Activated CD8-positive, alpha-beta memory T cell treated with anti-CD3 and anti-CD28 coated beads, Interleukin-2, amount 50 U/mL, for 24 hours (primary cell): ENCODE measurements around the gene ITPR1.
"Not testable (repeated sequence)": the region's sequence is repeated elsewhere in the genome, so short reads cannot be mapped to it uniquely, and the experiment has no call there.

Experiments
- DNase-seq: peaks from one replicate; pipeline ENCODE4 v3.0.0-alpha.2; 2020; ENCODE audit errors: extremely low read depth

ITPR1 gene

DNA sequence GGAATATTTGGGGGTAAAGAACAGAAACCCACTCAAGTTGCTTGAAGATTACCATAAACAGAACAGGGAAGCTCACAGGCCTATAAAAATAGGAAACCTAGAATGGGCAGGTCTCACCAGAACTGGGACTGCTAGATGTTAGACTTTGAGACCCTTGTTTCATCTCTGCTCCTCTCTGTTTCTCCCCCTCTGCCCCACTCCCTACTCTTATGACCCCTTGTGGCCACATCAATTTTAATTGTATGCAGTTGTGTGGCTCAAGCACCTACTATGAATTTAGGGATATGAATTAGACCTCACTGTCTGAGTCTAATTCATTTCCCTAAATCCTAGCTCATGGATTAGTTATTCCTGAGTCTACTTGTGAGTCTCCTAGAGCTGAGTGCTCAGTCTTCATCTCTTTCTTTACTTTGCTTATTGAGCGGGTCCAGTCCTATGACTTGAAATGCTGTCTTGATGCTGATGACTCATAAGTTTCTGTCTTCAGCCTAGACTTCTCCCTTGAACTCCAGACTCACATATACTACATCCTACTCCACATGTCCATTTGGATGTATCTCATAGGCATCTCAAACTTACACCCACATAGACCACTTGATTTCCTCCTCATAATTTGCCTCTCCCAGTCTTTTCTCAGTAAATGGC lies 78.7 kb downstream of the ITPR1 start:
- DNase-seq = no peak

DNA sequence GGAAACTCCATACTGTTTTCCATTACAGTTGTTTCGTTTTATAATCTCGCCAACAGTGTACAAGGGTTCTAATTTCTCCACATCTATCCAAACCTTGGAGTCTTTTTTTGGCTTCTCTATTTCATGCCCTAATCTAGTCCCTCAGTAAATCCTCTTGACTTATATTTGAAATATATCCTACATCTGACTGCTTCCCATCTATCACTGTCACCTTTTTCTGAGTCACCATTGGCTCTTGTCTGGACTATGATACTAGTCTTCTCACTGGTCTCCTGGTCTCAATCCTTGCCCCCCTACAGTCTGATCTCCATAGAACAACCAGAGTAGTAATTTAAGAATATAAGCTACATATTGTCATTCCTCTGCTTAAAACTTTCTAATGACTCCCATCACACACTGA lies 80.0 kb downstream of the ITPR1 start:
- no peak for DNase-seq

DNA sequence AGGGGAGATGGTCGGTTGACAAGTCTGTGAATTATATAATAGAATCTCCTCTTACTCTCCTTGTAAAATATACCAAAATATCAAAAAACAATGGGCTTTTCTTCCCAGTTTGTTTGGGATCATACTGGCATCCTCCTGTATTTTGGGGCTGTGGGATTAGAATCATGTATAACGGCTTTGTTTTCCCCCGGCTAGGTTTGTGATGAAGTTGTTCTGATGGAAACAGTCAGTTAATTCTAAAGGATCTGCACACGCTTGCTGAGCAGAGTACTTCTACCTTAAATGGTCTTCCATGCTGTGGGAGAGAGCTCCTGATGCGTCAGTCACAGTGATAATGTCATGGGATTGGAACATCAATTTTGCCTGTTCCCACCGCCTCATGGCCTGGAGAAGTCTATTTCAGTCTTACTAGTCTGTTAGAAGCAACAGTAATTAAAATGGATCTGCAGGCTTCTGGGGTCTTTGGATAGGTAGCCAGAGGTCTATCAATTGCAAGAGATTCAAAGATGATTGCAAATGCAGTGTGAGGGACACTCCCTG lies 81.3 kb downstream of the ITPR1 start:
- no peak for DNase-seq

DNA sequence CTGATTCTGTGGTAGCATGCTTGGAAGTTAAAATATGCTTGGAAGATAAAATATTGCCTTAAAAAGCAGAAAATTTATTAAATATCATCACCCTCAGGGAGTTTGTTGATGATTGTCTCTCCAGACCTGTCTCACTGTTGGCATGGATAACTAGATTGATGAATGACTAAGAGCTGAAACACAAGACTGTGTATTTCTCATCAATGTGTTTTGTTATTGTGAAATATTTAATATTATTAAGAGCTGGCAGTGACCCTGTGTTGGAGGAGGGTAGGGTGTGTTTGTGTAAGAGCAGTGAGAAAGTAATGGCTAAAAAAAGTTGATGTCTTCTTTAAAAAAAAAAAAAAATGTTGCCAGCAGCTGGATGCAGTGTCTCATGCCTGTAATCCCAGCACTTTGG lies 82.2 kb downstream of the ITPR1 start:
- DNase-seq = no peak

DNA sequence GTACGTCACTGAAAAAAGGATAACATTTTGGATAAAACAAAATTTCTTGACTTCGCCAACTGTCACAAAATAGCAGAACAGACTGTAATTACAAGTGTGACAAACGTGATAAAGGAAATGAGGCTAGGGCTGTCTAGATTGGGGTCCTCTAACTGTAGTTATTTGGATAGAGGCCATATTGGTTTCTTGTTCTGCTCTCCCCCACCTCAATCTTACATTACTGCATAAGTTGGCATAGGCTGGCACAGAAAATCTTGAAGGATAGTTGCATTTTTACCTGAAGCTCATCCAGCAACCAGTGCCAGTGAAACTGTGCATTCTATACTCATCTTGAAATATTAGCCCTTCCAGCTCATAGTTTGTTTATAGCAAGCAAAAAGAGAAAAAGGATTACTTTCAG lies 84.6 kb downstream of the ITPR1 start:
- DNase-seq = no peak

DNA sequence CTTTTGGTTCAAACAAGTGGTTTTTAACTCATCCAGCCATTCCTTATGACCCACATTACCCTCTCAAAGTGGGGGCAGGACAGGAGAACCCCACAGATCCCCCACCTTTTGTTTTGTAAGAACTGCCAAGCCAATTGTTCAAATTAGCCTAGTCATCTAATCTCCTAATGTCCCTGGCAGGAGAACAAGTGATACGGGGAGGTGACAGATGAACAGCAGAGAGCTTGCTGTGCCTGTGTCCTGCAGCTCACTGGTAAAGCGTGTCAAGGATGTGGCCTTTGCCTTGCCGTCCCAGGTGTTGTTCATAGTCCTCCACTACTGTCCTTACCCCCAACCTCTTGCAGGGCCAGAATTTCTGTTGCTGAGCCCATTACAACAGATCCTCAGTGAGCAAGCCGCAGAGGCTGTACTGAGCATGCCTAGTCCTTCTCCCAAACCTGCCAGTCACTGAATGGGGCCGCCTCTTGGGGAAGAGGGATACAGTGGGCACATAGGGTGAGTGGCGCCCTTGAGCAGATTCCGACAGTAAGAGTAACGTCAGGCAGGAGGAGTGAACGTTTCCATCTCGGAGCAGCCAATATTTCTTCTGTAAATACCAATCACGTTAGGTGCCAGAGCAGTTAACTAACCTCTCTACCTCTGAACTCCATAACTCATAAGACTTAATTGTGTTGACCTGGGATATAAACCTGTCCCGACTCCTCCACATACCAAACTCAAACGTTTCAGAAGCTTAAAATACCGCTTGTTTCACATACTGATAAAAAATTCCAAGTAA lies 87.4 kb downstream of the ITPR1 start:
- DNase-seq = no peak

DNA sequence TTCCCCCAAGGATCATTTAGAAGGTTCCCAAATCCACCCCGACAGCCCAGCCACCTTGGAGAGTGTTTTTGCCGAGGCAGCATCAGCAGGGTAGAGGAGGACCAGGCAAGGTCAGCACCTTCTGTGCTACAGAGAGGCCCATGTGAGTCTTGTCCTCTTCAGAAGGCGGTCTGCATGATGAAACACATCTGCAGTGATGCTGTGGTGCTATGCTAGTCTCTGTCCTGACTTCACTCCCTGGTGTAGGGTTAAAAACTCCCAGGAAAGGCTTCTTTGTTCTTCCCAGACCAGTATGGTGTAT lies 87.9 kb downstream of the ITPR1 start:
- no peak for DNase-seq

DNA sequence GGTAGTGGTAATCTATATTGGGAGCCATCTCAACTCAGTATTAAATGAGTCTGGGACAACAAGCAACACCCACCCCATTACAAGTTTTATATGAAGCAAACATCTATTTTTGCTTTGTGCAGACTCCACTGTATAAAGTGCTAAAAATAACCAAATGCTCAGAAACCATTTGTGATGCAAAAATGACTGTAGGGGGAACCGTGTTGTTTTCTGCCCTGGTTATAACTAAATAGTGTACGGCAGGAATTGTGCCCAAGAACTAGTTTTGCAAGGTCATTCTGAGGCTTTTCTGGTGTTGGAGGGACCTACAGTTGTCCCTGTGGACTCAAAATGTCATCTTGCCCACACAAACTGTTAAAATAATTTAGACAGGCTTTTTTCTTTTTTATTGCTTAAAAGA lies 88.3 kb downstream of the ITPR1 start:
- DNase-seq = no peak

DNA sequence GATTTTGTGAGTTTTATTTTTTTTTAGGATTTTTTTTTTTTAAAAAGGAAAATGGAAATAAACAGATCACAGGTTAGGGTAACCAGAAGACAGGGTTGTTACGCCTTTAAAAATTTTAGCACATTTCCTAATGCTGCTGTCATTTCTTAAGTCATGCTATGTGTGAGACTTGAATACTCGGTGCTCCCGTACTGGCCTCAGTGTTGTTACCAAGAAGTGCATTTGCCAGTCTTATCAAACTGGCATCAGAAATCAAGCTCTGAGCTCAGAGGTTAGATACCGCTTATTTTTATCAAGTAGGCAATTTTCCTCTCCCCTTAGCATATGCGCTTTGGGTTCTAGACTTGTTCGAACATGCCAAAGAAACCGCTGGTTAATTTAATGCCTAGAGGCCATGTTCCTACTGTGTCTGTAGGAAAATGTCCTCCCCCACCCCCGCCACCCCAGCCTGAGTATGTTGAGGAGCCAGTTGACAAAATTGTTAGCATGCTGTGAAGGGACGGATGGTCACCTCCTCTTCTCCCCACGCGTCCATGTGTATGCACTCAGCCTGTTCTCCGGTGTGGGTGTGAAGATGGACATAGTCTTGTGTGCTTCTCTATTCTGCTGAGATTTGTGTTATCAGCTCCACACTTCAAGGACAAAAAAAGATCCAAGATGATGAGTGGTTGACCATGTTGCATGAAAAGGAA lies 88.9 kb downstream of the ITPR1 start:
- DNase-seq = no peak

DNA sequence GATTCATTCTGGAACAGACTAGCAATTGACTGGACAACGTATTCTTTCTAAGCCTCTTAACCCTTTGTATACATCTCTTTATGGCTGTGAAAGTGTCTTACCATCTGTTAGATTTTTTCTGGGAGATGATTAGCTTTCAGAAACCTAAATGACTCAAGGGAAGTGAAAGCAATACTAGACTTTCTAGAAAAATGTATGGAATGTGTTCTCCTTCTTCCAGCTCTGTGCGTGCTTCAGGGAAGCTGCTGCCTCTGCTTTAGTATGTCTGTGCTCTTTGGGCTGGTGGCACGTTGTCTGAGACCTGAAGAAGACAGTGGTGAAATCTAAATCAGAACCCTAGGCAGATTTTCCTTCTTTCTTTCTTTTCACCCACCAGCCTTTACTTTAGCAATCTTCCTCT lies 89.5 kb downstream of the ITPR1 start:
- no peak for DNase-seq

DNA sequence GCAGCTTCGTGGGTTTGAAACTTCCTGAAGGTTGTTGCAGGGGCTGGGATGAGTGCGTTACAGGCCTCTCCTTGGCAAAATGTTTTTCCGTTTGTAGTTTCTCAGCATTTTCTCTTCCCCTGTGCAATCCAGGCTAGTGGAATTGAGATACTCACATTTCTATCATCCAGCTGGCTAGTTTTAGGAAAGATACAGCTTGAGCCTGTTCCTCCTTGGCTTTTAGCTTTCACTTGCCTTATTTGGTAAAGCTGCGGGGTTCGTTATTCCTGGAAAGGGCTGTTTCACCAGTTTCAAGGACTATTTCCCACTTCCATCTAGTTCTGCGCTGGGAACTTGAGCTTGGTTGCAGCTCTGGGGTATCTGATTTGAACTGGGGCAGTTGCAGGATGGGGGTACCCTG lies 90.3 kb downstream of the ITPR1 start:
- DNase-seq = no peak

DNA sequence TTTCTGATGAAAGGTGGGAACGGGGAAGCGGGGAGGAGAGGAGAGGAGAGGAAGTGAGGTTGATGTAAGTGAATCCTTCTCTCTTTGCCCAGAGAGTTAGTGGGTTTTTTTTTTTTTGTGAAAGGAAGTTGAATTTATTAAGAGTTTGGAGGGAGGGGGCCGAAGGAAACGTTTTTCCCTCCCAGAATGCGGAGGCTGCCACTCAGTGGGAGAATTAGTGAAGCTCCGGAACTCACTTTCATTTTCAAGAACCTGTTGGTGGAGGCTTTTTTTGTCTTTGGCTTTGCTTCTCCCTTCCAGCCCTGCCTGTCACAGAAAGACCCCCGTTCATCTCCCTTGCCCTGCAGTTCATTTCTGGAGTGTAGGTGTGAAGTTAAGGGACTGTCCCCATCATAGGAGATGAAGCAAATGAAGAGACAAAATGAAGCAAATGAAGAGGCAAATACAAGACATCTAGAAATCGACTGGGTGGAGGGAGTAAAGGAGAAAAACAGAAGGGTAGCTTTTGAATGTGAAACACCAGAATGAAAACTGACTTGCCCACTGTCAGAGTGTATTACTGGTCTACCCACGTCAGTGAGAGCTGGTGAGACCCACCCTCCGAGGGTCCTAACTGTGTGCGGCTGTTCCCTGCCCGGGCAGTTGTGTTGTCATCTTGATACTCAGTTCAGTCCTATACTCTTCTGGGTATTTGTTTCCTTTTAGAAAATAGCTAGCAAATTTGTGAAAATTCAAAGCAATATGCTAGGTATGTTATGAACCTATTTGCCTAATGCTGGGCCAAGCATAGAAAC lies 91.5 kb downstream of the ITPR1 start:
- DNase-seq = no peak

DNA sequence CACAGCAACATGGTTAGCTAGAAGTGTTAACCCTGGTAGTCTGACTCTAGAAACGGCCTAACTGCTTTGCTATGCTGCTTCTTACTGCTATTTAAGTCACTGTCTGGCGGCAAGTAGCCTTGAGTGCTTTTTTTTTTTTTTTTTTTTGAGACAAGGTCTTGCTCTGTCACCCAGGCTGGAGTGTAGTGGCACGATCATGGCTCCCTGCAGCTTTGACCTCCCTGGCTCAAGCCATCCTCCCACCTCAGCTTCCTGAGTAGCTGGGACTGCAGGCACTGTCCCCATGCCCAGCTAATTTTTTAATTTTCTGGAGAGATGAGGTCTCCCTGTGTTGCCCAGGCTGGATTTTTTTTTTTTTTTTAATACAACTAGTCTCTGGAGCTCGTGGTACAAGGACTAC lies 93.2 kb downstream of the ITPR1 start:
- DNase-seq = no peak

DNA sequence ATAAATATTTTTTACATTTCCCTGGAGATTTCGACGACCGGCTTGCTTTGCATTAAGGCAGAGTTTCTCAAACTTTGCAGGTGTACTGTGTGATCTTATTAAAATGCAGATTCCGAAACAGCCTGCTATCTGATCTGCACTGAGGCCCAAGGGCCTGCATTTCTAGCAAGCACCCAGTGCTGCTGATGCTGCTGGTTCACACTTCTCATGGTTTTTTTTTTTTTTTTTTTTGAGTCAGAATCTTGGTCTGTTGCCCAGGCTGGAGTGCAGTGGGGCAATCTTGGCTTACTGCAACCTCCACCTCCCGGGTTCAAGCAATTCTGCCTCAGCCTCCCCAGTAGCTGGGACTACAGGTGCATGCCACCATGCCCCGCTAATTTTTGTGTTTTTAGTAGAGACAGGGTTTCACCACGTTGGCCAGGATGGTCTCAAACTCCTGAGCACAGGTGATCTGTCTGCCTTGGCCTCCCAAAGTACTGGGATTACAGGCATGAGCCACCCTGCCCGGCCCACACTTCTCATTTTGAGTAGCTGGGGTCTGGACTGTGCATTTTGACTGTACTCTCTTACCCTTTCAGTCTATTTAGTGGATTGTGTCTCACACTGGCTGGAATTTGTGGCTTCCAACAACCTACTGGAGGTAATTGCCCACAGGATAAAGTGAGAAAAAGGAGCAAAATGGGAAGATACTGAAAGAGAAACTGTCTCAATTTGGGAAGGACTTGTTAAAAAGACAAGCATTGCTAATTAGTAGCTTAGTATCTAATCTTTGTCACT lies 94.1 kb downstream of the ITPR1 start:
- DNase-seq = no peak

DNA sequence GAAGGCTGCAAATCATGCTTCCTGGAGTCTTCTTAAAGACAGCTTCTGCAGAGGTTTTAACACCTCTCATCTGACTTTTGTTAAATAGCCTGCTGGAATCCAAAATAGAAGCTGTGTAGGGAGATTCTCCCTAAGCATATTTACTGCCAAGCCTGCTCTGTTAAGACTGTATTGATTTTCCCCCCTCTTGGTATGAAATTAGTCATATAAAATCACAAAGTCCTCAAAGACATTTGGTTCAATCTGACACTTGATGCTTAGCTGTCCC lies 94.6 kb downstream of the ITPR1 start:
- DNase-seq = no peak

DNA sequence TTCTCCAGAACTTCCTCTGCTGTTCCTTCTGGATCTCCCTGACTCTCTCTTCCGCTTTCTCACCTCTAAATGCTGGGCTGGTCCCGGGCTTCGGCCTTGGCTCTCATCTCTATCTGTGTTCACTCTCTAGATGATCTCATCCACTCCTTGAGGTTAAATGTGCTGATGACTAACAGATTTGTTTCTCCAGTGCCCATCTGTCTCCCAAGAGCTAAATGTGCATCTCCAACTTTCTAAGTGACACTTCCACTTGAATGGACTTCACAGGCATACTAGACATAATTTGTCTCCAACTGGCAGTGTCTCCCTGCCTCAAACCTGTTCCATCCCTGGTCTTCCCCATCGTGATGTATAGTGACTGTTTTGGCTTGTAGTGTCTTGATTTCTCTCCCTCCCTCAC lies 95.3 kb downstream of the ITPR1 start:
- no peak for DNase-seq

DNA sequence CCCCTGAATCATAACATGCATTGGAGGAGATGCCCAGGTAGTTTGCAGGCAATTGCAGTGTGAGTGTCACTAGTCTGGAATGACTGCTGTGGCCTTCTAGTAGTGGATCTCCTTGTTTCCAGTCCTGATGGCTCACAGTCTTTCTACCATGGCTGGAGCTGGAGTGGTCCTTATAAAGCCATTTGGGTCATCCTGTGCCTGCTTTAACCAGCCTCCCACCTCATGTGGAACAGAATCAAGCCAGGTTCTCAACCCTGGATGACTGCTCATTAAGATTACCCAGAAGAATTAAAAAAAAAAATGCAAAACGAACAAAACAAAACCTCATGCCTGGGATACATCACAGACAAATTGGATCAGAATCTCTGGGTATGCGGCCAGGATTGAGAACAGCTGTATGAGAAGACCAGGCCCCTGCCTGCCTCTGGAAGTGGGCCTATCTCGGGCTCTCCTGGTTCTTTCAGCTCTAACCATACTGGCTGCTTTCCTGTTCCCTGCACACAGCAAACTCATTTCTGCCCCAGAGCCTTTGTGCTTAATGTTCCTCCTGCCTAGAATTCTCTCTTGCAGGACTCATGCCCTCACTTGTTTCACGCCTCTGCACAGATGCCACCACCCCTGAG lies 96.4 kb downstream of the ITPR1 start:
- DNase-seq = no peak

DNA sequence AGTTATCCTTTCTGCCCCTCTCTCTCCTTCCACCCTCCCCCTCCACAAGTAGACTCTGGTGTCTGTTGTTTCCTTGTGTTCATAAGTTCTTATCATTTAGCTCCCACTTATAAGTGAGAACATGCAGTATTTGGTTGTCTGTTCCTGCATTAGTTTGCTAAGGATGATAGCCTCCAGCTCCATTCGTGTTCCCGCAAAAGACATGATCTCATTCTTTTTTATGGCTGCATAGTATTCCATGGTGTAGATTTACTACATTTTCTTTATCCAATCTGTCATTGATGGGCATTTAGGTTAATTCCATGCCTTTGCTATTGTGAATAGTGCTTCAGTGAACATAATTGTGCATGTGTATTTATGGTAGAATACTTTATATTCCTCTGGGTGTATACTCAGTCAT lies 97.7 kb downstream of the ITPR1 start:
- not testable (repeated sequence) for DNase-seq

DNA sequence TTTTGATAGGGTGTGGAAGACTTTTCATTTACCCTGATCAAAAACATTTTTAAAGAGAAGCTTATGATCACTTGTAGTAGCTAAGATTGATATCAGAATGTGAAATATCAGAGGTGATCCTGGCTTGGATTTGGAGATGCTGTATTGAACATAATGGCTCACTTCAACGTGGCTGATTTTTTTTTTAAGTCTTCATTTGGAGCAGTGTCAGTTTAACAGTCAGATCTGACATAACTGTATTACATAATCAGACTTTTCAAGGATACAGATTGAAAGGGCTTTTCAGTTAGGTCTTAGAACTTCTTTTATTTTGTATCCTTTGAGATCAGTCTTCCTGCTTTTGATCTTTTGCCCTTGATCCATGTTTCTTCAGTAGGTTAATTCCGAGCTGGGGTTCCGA lies 98.5 kb downstream of the ITPR1 start:
- no peak for DNase-seq

DNA sequence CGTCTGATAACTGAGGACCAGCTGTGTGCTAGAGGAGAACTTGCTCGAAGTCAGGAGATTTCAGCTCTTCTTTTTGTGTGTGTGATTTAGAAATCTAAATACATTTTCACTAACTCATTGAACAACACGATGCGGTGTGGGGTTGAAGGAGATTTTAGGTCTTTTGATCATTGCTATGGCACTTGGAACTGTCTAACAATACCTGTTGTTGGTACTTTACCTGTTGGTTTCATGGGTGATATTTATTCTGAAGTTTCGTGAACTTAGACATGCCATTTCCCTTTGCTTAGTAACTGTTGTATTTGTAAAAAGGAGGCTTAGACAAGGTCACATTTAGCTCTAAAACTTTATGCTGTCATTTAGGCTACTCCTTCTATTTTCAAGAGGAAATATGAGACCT lies 99.9 kb downstream of the ITPR1 start:
- DNase-seq = no peak

DNA sequence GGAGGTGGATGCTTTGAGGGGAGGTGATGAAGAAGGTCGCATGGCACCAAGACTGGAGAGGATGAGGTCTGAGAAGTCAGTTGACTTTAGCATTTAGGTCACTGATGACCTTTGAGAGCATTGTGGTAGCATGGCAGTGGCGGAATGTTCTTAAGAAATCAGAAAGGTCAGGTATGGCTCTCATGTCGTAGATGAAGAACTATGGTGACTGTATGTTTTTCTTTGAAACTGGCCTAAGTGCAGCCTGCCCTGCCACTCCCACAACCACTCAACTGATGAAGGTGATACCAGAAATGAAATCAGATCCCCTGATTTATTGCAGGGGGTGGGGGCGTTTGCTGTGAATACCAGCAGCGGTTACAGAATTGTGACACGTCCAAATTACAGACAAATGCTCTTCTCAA lies 102.6 kb downstream of the ITPR1 start:
- no peak for DNase-seq
